GM19438 (cell line): Measurements from ENCODE around the gene ZNF662.

Source experiments
- ATAC-seq: cut with Tn5 transposase; IDR thresholded peaks from one replicate; pipeline ENCODE4 v1.9.1; 2021; ENCODE audit warnings: low read depth; ENCODE audit not compliant: unreplicated experiment

ZNF662 gene

GRCh38 chr3:42886294-42886822 is 19.6 kb upstream of the ZNF662 start:
- ATAC-seq: no peak

- no peak for ATAC-seq
Measured at GRCh38 chr3:42887084-42887483, 18.9 kb upstream of the ZNF662 start.

- ATAC-seq: no peak
Measured at GRCh38 chr3:42891042-42891441, 14.9 kb upstream of the ZNF662 start.

- ATAC-seq: no peak
Measured at GRCh38 chr3:42892169-42892568, 13.8 kb upstream of the ZNF662 start.

GRCh38 chr3:42892807-42893206 is 13.1 kb upstream of the ZNF662 start:
- no peak for ATAC-seq

- ATAC-seq: no peak
Measured at GRCh38 chr3:42894698-42895579, 11.0 kb upstream of the ZNF662 start.

- no peak for ATAC-seq
Measured at GRCh38 chr3:42895580-42895868, 10.4 kb upstream of the ZNF662 start.

- ATAC-seq: no peak
Measured at GRCh38 chr3:42898896-42899675, 6.9 kb upstream of the ZNF662 start.

- no peak for ATAC-seq
Measured at GRCh38 chr3:42900226-42901072, 5.5 kb upstream of the ZNF662 start.

- ATAC-seq: no peak
Measured at GRCh38 chr3:42901073-42901415, 4.9 kb upstream of the ZNF662 start.

GRCh38 chr3:42902257-42902656 is 3.7 kb upstream of the ZNF662 start:
- no peak for ATAC-seq

- ATAC-seq: no peak
Measured at GRCh38 chr3:42904076-42904475, 1.9 kb upstream of the ZNF662 start.

GRCh38 chr3:42905740-42906069 is 237 bp upstream of the ZNF662 start:
- ATAC-seq: no peak

GRCh38 chr3:42906848-42907183 is 874 bp downstream of the ZNF662 start:
- ATAC-seq: no peak

- ATAC-seq: no peak
Measured at GRCh38 chr3:42908675-42909074, 2.7 kb downstream of the ZNF662 start.

GRCh38 chr3:42911551-42911950 is 5.6 kb downstream of the ZNF662 start:
- no peak for ATAC-seq

- ATAC-seq: no peak
Measured at GRCh38 chr3:42914771-42915515, 9.0 kb downstream of the ZNF662 start.

GRCh38 chr3:42923606-42924005 is 17.7 kb downstream of the ZNF662 start:
- ATAC-seq: no peak

- no peak for ATAC-seq
Measured at GRCh38 chr3:42926310-42926709, 20.4 kb downstream of the ZNF662 start.

- no peak for ATAC-seq
Measured at GRCh38 chr3:42934111-42934510, 28.2 kb downstream of the ZNF662 start.

- no peak for ATAC-seq
Measured at GRCh38 chr3:42934910-42935309, 29.0 kb downstream of the ZNF662 start.
